GM19240 (cell line): ENCODE data around the gene TACO1.

Experiments
- DNase-seq: peaks from one replicate; pipeline ENCODE4 v3.0.0; 2011; ENCODE audit warnings: low spot score; ENCODE audit not compliant: insufficient read length

The TACO1 gene

DNA sequence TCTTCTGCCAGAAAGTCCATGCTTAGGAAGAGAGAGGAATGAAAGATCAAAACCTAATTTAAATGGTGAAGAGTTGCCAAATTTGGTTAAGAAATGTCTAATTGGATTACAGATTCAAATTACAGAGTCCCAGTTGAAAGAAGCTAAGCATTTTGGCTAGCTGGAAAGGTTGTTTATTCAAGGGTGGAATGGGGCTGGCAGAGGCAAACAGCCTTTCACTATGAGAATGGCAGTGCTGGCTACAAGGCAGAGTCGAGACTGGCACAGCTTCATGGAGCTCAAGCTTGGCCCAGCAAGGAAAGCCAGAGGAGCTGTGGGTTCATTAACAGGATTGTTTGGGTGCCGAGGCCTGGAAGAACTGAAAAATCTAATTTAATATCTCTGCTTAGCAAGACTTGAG, 35.1 kb downstream of the TACO1 start:
- no peak for DNase-seq

DNA sequence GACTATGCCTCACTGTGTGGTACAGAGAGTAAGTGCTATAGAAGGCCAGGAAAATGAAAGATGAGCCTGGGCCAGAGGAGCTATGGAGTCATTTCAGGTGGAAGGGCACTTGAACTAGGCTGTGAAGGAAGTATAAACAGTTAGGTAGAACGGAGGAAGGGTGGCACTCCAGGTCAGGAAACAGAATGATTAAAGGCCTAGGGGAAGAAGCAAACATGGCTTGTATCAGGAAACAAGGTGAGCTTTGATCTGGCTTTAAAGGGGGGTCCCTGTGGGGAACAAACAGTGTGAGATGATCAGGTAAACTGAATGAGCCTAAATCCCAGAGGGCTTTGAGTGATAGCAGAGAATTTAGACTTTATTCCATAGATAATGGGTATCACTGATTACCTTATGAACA, 38.4 kb downstream of the TACO1 start:
- no peak for DNase-seq

DNA sequence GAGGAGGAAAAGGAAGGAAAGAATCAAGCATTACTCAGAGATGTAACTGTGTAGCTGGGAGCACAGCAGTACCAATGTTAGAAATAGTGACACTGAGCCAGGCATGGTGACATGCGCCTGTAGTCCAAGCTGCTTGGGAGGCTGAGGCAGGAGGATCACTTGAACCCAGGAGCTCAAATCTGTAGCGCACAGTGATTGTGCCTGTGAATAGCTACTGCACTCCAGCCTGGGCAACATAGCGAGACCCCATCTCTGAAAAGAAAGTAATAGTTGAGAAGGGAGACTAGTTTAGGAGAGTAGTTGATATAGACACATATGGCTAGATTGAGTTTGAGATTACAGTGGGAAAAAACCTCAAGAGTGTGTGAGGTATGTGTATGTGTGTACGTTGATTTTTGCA, 39.3 kb downstream of the TACO1 start:
- no peak for DNase-seq

GRCh38 chr17:63641692-63642448, 41.2 kb downstream of the TACO1 start:
- DNase-seq = no peak

GRCh38 chr17:63644846-63645245, 44.2 kb downstream of the TACO1 start:
- no peak for DNase-seq

DNA sequence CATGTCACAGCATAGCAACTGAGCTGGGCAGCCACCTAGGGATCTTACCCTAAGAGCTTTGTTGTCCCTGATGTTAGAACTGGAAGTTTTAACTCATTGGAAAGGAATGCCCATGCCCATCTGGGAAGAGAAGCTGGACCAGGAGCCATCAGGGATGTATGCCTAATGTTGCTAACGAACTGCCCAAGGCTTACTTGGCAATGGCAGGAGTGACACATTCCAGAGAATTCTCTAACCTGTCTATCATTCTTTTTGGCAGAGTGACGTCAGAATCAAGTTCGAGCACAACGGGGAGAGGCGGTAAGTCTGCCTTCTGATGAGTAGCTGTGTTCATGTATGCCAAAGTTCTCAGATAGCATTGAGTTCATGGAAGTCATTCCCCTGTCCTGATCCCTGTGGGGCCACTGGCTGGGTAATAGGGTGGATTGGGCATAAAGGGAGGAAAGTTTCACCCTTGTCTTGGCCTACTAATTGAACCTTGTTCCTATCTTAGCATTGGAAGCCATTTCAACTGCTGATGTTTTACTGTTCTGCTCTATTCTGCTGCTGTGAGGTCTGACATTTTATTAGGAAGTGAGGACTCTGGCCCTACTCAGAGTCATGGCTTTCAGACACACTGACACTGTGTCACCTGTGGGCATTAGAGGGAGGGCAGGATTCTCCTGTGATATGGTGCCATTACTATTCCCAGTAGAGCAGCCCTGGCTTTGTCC, 45.2 kb downstream of the TACO1 start:
- DNase-seq = no peak

GRCh38 chr17:63646488-63646806, 45.8 kb downstream of the TACO1 start:
- peak; percentile 50 for DNase-seq

- DNase-seq = no peak
Measured at GRCh38 chr17:63647065-63647725, 46.5 kb downstream of the TACO1 start.

DNA sequence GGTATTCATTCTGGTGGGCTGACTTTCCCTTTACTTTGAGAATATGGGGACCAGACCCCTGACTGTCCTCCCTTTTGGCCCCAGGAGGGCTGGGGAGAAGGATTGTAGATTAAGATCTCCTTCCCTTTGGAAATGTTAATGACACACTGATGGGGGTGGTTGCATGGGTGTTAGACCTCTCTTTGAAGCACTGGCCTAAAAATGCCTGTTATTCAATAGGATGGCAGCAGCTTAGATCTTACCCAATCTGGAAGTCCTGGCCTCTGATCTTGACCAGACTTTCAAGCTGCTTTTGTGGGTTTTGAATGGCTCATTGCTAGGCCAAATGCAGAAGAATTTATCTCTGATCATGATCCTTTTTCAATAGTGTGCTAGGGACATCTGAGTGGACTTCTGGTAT, 47.2 kb downstream of the TACO1 start:
- no peak for DNase-seq

DNA sequence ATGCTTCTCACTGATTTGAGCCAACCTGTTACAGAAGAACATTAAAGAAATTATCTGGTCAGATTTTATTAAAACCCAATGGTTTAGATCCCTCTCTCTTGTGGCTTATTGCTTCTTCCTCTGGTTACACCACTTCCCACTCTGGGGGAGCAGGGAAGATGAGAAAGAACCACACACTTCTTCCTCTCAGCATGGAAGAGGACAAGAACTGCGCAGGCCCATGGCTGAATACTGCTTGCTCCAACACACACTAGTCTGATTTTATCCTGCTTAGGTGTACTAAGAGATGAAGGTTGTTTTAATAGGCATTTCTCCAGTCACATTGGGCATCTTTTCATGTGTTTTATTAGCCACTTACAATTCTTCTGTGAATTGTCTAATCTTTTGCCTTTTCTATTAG, 49.1 kb downstream of the TACO1 start:
- DNase-seq = no peak

GRCh38 chr17:63652106-63652505, 51.4 kb downstream of the TACO1 start:
- DNase-seq = no peak

DNA sequence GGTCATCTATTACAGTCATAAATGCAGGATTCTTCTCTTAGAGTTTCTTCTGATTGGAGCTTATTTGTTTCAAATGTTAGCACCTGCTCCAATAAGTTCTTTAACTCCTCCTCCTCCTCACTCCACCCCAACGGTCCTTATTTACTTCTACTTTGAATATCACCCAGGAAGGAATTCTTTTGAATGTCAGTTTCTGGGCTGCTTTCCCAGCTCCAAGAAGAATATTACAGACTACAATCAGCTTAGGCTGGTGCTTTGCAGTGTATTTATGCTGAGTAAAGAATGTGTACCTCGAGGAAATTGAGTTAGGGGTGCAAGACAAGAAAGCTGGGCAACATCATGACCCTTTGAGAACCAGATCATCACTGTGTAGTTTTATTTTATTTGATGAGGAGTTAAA, 52.4 kb downstream of the TACO1 start:
- DNase-seq = no peak

GRCh38 chr17:63657786-63658185, 57.1 kb downstream of the TACO1 start:
- no peak for DNase-seq
